22Rv1 (cell line): ENCODE results near the gene TRAPPC6A.

Experiments
- H3K27ac ChIP-seq: fragments of 450-650 bp; 2 replicates; pipeline ENCODE4 v1.5.1; 2017
- ZFX ChIP-seq: fragments of 450-650 bp; IDR thresholded peaks from 2 replicates; pipeline ENCODE4 v1.6.1; 2017; ENCODE audit warnings: antibody characterized with exemption, borderline replicate concordance
- TF ChIP-seq, protein P1 (sequence below): fragments of 450-650 bp; IDR thresholded peaks from 2 replicates; pipeline ENCODE4 v1.5.1; 2017; ENCODE audit warnings: mild to moderate bottlenecking

TRAPPC6A gene

DNA sequence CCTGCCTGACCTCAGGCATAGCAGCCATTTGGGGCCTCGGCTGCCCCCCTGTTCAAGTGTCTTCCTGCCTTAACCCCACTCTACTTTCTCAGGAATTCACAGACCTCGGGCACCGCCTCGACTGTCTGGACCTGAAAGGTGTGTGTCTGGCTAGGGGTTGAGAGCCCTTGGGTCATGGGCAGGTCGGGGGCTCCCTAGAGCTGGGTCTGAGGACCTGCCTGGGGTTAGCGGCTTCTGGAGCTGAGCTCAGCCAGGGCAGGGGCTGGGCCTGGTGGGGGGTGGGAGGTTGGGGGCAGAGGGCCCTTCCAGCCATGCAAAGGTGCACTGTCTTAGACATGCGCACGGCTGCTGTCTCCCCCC, 37.9 kb downstream of the TRAPPC6A start:
- H3K27ac ChIP-seq: no peak overlapping the region
- TF ChIP-seq ZFX: no peak
- TF ChIP-seq, protein P1, sequence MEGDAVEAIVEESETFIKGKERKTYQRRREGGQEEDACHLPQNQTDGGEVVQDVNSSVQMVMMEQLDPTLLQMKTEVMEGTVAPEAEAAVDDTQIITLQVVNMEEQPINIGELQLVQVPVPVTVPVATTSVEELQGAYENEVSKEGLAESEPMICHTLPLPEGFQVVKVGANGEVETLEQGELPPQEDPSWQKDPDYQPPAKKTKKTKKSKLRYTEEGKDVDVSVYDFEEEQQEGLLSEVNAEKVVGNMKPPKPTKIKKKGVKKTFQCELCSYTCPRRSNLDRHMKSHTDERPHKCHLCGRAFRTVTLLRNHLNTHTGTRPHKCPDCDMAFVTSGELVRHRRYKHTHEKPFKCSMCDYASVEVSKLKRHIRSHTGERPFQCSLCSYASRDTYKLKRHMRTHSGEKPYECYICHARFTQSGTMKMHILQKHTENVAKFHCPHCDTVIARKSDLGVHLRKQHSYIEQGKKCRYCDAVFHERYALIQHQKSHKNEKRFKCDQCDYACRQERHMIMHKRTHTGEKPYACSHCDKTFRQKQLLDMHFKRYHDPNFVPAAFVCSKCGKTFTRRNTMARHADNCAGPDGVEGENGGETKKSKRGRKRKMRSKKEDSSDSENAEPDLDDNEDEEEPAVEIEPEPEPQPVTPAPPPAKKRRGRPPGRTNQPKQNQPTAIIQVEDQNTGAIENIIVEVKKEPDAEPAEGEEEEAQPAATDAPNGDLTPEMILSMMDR: no peak

- H3K27ac ChIP-seq: no peak overlapping the region
- TF ChIP-seq, protein P1: no peak
- TF ChIP-seq ZFX: no peak
Measured at GRCh38 chr19:45139286-45140143, 38.5 kb downstream of the TRAPPC6A start.

DNA sequence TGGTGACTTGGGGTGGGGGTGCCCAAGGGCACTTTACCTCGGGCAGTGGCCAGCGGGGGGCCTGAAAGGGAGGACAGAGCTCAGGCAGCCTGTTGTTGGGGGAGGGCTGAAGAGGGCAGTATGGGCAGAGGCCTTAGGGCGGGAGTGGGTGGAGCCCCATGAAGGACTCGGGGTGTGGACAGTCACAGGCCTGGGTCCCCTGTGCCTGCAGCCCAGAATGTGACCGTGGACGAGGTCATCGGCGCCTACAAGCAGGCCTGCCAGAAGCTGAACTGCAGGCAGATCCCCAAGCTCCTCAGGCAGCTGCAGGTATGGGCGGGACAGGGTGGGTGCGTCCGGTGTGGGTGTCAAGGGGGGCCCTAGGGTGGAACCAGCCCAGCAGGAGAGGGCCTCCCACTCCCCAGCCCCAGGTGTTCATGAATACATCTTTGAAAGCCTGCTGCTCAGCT, 39.7 kb downstream of the TRAPPC6A start:
- no peak overlapping the region for H3K27ac ChIP-seq
- no peak for TF ChIP-seq ZFX
- TF ChIP-seq, protein P1: no peak

GRCh38 chr19:45137179-45137761, 40.8 kb downstream of the TRAPPC6A start:
- TF ChIP-seq, protein P1: no peak
- TF ChIP-seq ZFX: no peak
- H3K27ac ChIP-seq: no peak overlapping the region

- H3K27ac ChIP-seq: no peak overlapping the region
- no peak for TF ChIP-seq ZFX
- TF ChIP-seq, protein P1: no peak
Measured at GRCh38 chr19:45136507-45137178, 41.4 kb downstream of the TRAPPC6A start.

DNA sequence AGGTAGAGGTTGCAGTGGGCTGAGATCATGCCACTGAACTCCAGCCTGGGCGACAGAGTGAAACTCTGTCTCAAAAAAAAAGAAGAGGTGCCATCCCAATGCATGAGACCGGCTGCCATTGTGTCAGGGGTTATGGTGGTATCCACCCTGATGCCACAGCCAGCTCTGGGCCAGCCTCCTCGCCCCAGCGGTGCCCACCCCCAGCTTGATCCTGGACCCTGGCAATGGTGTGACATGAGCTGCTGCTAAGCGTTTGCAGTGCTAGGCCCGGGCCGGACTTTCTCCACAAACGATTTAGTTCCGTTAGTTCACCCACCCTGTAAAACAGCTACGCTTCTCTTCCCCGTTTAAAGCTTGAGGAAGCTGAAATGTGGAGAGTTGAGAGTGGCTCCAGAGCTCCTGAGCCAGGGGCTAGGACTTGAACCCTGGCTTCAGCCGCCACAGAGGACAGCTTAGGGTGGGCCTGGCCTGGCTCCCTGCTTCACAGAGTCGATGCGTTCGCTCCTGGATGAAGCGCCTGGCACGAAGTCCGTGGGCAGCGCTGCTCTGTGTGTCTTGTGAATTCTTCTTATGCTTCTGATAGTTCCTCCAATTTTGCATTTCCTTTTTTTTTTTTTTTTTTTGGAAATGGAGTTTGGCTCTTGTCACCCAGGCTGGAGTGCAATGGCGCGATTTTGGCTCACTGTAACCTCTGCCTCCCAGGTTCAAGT, 42.7 kb downstream of the TRAPPC6A start:
- no peak for TF ChIP-seq ZFX
- TF ChIP-seq, protein P1: no peak
- no peak overlapping the region for H3K27ac ChIP-seq
